Airway epithelial cell (primary cell): Measurements from ENCODE around the gene TUBAL3. TPM values are rescaled to one million over a fixed set of nuclear protein-coding genes. Genes with fewer than 3 reads are reported as not detected.

Experiments
- total RNA-seq: library from RNA; depleted of rRNA; stranded (reverse); fragments of >200 nt; gene quantifications from 2 replicates; pipeline ENCODE4 v1.2.3, GENCODE V29; 2015

TUBAL3 gene
- total RNA-seq, result 0.19 and 0.35 TPM in 2 replicates

DNA sequence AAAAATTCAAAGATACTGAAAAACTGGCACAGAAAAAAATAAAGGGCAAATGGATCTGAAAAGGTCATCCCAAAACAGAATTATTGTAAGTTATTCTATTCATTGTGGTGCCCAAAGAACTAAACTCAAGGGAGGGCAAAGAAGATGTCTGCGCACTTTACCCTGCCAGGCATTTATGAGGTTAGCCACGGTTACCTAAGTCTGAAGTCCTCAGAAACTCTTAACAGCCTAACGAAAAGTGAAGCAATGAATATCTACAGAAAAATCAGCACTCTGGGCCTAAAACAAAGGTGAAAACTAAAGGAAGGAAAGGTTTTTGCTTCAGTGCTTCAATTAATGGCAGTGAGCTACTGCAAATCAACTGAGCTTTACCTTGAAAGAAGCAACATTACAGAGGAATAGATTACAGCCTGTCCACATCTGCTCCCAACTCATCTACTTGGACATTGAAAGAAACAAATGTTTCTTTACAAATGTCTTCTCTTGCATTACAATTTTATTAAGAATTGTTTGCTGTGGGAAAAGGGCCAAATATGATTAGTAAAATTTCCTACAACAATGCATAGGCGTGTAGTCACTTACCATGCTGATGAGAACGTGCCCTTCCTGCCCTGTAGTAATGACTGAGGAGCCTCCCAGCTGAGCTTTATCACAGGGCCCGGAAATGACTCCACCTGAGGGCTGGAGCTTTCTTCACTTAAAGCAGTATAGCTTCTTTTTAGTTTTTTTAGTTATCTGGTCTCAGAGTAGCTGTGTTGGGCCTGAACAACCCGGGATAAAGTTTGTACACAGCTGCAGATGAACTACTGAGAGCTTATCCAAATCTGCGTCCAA, at the start of gene TUBAL3:
Gene TUBAL3, minus strand, starts transcription at position 621 of the 834 bp plus-strand sequence. Its CDS starts 36 bp downstream, at position 585.

GRCh38 chr10:5412277-5412941, 7.8 kb upstream of the TUBAL3 start, which contains the start of gene NET1:
NET1 (plus strand) TSS chr10:5412557; CDS start chr10:5412693, 136 bp downstream.

GRCh38 chr10:5364890-5365338, 39.7 kb downstream of the TUBAL3 start, which contains the start of gene UCN3:
UCN3 (plus strand) TSS chr10:5364966; CDS start chr10:5373721, 8,755 bp downstream.

Other genes starting within 250 kb of the TUBAL3 start
- not detected in 2 replicates for gene AKR1C8, start 219.7 kb downstream of the TUBAL3 start, total RNA-seq
- gene AKR1C4, start 208.0 kb downstream of the TUBAL3 start, total RNA-seq, result not detected in 2 replicates
- gene UCN3, start 39.9 kb downstream of the TUBAL3 start, total RNA-seq, result not detected in 2 replicates
- 195 and 238 TPM in 2 replicates for gene NET1, start 7.7 kb upstream of the TUBAL3 start, total RNA-seq
- 36.7 and 51.7 TPM in 2 replicates for gene CALML5, start 94.7 kb upstream of the TUBAL3 start, total RNA-seq
- 7.7 and 9.0 TPM in 2 replicates for gene CALML3, start 120.1 kb upstream of the TUBAL3 start, total RNA-seq